DND-41 (cell line): ENCODE measurements around the gene RAI14.

ENCODE experiments used
- ATAC-seq: fragments of 200-7000 bp; cut with Tn5 transposase; 3 replicates; pipeline ENCODE4 v1.9.1; 2021; ENCODE audit warnings: low read depth; ENCODE audit not compliant: insufficient read depth
- DNase-seq: peaks from one replicate; pipeline ENCODE4 v3.0.0-alpha.2; 2020
- H2AFZ ChIP-seq: 2 replicates; pipeline ENCODE4 v1.6.0; 2012; ENCODE audit warnings: low read depth, low read length
- H3K27ac ChIP-seq: 2 replicates; pipeline ENCODE4 v1.5.1; 2012; ENCODE audit warnings: low read length, inconsistent platforms
- H3K27me3 ChIP-seq: fragments of 200-600 bp; sonication (generic); 2 replicates; pipeline ENCODE4 v1.6.0; 2012; ENCODE audit warnings: low read length, mild to moderate bottlenecking, inconsistent platforms; ENCODE audit not compliant: insufficient read depth, poor library complexity
- H3K36me3 ChIP-seq: 2 replicates; pipeline ENCODE4 v1.5.1; 2012; ENCODE audit warnings: low read length, inconsistent platforms; ENCODE audit not compliant: insufficient read depth
- H3K4me1 ChIP-seq: 2 replicates; pipeline ENCODE4 v1.5.1; 2012; ENCODE audit warnings: mild to moderate bottlenecking, low read length; ENCODE audit not compliant: insufficient read depth
- H3K4me2 ChIP-seq: 2 replicates; pipeline ENCODE4 v1.6.0; 2012; ENCODE audit warnings: mild to moderate bottlenecking, moderate library complexity, low read length, inconsistent platforms; ENCODE audit not compliant: insufficient read depth
- H3K4me3 ChIP-seq, 2 experiments: fragments of 200-600 bp in 1 of 2; shearing (Covaris generic) in 1 of 2; 2 replicates each; pipeline ENCODE4 v1.5.1; 2012 to 2016; ENCODE audit warnings: inconsistent platforms in 2 of 2, low read length in 2 of 2, mild to moderate bottlenecking in 2 of 2, low read depth in 1 of 2, moderate library complexity in 1 of 2
- H3K79me2 ChIP-seq: 2 replicates; pipeline ENCODE4 v1.6.0; 2012; ENCODE audit warnings: low read length, inconsistent platforms; ENCODE audit not compliant: insufficient read depth
- H3K9ac ChIP-seq: 2 replicates; pipeline ENCODE4 v1.6.0; 2012; ENCODE audit warnings: low read depth, mild to moderate bottlenecking, inconsistent platforms, low read length, moderate library complexity
- H3K9me3 ChIP-seq: 2 replicates; pipeline ENCODE4 v1.5.1; 2012; ENCODE audit warnings: low read length, moderate library complexity, mild to moderate bottlenecking, inconsistent platforms; ENCODE audit not compliant: insufficient read depth, severe bottlenecking
- H4K20me1 ChIP-seq: 2 replicates; pipeline ENCODE4 v1.6.0; 2012; ENCODE audit warnings: low read length; ENCODE audit not compliant: insufficient read depth
- CTCF ChIP-seq: IDR thresholded peaks from 2 replicates; pipeline ENCODE4 v1.5.1; 2012; ENCODE audit warnings: borderline replicate concordance, low read length, moderate library complexity, mild to moderate bottlenecking; ENCODE audit not compliant: poor library complexity, severe bottlenecking; ENCODE audit errors: extremely low read depth
- EZH2 ChIP-seq: IDR thresholded peaks from 3 replicates; pipeline ENCODE4 v1.6.1; 2012; ENCODE audit warnings: borderline replicate concordance, low read depth, mild to moderate bottlenecking, moderate library complexity, low read length, inconsistent platforms; ENCODE audit not compliant: severe bottlenecking

The RAI14 gene

DNA sequence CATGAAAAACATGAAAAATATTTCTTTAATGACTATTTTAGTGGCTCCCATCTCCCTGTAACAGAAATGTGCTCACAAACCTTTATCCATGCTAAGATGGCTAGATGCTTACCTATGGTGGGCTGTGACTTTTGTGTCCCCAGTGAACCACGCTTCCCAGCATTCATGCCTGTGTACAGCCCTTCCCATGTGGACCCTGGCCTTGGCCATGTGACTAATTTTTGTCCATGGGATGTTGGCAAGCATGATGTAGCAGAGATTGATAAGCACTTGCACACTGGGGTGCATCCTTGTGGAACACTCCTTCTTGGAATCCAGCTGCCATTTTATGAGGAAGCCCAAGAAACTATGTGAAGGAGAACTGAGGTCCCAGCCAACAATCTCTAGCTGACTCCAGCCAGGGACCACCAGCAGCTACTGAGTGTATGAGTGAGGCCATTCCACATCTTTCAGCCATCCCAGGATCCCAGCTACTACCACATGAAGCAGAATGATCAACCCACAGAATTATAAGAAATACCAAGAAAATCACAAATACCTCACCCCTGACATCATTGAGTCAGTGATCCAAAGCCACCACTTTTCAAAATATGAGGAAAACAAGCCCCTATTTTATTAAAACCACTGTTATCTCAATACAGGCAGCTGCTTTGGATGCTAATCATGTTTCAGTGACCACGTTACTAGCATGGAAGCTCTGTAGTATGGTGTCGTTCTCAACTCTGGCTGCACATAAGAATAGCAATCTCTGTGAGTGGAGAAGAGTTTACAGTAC, 16.1 kb upstream of the RAI14 start:
- no peak overlapping the region for H3K4me3 ChIP-seq
- no peaks in the 10 kb centered on the region for H4K20me1 ChIP-seq
- H3K36me3 ChIP-seq, result no peaks in the 10 kb centered on the region
- no peak overlapping the region for H2AFZ ChIP-seq
- no peak overlapping the region for H3K9ac ChIP-seq
- no peak overlapping the region for H3K4me2 ChIP-seq
- no peak overlapping the region for H3K27ac ChIP-seq
- no peak for DNase-seq
- no peaks in the 10 kb centered on the region for H3K9me3 ChIP-seq
- no peaks in the 10 kb centered on the region for H3K79me2 ChIP-seq
- no peak for ATAC-seq
- H3K27me3 ChIP-seq, result no peaks in the 10 kb centered on the region
- TF ChIP-seq EZH2 (no peak), CTCF (no peak)
- no peaks in the 10 kb centered on the region for H3K4me1 ChIP-seq

DNA sequence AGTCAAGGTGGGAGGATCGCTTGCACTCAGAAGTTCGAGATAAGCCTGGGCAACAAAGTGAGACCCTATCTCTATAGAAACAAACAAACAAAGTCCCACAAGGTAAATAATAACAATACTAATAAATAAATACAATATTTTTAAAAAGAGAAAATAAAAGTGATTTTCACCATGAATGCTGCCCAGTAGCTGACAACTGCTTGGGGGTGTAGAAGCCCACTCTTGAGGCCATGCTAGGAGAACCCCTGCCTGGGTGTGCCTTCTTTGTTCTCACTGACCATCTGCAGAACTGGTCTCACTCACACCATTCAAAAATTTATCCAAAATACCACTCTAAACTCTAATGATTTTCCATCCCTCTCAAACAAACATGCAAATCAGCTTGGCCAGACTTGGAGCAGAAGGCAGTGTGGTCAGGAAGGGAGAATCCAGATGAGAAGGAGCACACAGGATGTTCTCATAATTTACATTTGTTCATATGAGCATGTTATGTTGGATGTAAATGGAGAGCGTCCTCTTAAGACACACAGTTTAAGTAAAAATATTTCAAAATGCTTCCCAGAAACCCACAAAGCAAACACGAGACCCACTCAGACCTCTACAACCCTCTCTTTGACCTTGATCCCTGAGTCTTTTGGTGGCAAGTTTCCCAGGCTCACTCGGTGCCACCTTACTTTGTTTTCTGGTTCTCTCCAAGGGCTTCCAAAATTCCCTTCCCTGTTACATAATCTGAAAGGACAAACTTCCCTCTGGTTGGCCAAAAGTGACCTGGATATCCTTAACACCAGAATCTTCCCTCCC, 7.9 kb upstream of the RAI14 start:
- Histone ChIP-seq H3K4me1 (no peaks in the 10 kb centered on the region), H3K79me2 (no peaks in the 10 kb centered on the region), H3K36me3 (no peaks in the 10 kb centered on the region), H3K9ac (no peak overlapping the region), H3K9me3 (peaks cover 2% of the 10 kb centered on the region), H3K27ac (no peak overlapping the region), H4K20me1 (no peaks in the 10 kb centered on the region), H2AFZ (no peak overlapping the region), H3K27me3 (no peaks in the 10 kb centered on the region), H3K4me3 (no peak overlapping the region), H3K4me2 (no peak overlapping the region)
- ATAC-seq (no peak), DNase-seq (no peak)
- no peak for TF ChIP-seq CTCF
- no peak for TF ChIP-seq EZH2

DNA sequence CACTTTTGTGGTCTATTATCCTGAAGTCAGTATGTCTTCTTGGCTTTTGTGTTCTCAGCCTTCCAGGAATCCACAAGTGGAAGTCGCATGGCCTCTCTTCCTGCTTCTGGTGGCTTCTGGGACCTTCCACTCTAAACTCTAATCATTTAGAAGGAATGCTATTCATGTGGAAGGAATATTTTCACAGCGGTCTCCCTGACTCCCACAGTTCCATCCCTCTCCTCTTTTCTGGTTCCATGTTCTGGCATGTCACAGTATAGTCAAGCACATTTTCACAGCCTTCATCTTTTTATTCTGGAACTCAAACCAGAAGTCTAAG, 7.3 kb upstream of the RAI14 start:
- peaks cover 2% of the 10 kb centered on the region for H3K9me3 ChIP-seq
- H3K79me2 ChIP-seq, result no peaks in the 10 kb centered on the region
- H3K27me3 ChIP-seq, result no peaks in the 10 kb centered on the region
- H4K20me1 ChIP-seq, result no peaks in the 10 kb centered on the region
- DNase-seq (no peak), ATAC-seq (no peak)
- no peak overlapping the region for H3K4me2 ChIP-seq
- H3K4me3 ChIP-seq, result no peak overlapping the region
- no peak for TF ChIP-seq EZH2
- TF ChIP-seq CTCF, result no peak
- no peak overlapping the region for H3K27ac ChIP-seq
- no peak overlapping the region for H3K9ac ChIP-seq
- H3K4me1 ChIP-seq, result no peaks in the 10 kb centered on the region
- no peak overlapping the region for H2AFZ ChIP-seq
- H3K36me3 ChIP-seq, result no peaks in the 10 kb centered on the region
